Activated CD8-positive, alpha-beta memory T cell treated with anti-CD3 and anti-CD28 coated beads for 1 hour (primary cell): ENCODE data around the gene CSRNP2.
A peak's percentile ranks its signal among the peaks of the same experiment; 100 is the strongest.
"Not testable (repeated sequence)": the region's sequence is repeated elsewhere in the genome, so short reads cannot be mapped to it uniquely, and the experiment has no call there.

ENCODE experiments used
- DNase-seq, 2 donors: peaks; one replicate each; pipeline ENCODE4 v3.0.0-alpha.2; 2020; ENCODE audit warnings: low read depth in 1 of 2; ENCODE audit errors: extremely low read depth in 1 of 2

CSRNP2 gene

DNA sequence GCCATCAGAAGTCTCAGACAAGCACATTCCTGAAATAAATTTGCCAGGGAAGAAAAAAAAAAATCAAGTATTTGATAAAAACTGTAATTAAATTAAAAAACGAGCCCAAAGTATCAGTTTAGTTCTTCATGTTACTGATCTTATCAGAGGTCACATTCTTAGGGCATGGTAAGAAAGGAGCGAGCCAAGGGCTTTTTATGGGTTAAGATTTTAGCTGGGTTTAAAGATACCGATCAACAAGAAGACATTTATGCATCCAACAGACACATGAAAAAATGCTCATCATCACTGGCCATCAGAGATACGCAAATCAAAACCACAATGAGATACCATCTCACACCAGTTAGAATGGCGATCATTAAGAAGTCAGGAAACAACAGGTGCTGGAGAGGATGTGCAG is 5.0 kb downstream of the CSRNP2 start:
- DNase-seq: not testable (repeated sequence)

DNA sequence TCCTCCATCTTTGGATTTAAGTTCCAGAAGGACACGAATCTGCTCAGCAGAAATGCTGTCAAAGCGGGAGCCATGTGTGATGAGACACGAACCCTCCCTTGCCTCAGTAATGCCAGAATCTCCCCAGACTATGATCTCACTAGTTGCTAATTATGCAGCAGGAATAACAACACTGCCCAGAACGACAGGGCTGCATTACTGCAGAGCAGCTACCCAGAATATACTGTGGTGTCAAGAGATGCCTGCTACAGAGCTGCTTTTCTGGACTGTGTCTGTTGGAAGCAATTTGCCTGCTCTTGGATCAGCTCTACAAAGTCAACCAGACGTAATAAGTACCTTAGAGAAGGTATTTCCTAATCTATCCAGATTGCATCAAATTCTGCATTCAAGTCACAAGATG is 5.5 kb downstream of the CSRNP2 start:
- DNase-seq: no peak

DNA sequence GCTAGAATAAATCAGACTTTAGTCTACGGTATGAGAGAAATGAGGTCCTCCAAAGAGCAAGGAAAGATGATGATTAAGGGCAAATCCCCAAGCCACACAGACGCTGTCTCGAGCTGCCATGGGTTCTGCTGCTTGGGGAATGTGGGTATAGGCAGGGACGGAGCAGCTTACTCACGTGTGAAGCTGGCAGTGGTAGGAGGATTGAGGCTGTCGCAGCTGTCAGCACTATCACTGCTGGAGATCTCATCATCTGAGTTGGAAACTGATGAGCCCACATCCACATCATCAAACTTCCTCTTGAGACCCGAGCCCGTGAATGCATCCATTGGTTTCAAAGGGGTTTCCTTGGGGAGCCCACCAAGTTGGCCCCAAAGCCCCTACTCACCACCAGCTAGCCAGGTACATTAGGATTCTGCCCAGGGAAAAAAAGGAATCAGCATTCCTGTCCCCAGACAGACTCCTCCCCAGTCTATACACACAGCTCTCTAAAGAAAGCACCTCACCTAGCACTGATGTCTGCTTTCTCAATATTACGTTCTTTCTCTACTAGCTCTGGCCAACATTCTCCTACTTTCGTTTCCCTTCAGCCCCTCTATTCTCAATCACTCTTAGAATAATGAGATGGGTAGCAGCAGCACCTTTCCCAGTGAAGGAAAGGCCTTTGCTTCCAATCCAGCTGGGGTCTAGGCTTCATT is 7.0 kb downstream of the CSRNP2 start:
- DNase-seq: no peak

DNA sequence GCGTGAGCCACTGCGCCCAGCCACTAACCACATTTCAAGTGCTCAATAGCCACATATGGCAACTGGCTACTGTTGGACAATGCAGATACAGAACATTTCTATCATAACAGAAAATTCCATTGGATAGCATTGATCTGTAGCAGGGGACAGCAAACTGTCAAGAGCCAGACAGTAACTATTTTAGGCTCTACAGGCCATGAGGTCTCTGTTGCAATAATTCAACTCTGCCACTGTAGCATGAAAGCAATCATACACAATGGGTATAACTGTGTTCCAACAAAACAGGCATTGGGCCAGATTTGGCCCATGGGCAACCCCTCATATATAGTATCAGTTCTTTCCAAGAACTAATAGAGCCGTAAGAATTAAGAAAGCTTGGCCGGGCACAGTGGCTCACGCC is 8.0 kb downstream of the CSRNP2 start:
- no peak for DNase-seq

DNA sequence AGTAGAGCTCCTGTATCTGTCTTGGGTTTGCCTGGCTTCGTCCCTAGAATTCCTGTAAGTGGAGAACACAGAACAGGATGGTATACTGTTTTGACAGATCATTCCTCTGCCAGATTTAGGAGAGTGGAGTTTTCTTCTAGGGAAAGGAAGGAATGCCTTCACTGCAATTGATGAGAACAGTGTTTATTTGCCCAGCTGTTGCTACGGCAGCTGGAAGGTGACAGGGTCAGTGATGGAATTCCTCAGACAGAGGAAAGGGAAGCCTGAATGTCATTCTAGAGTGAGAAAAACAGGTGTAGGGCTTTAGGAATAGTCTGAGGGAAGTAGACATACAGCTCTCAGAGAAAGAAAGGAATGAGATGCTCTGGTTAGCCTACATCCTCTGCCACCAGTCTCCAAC is 11.7 kb downstream of the CSRNP2 start:
- no peak for DNase-seq

DNA sequence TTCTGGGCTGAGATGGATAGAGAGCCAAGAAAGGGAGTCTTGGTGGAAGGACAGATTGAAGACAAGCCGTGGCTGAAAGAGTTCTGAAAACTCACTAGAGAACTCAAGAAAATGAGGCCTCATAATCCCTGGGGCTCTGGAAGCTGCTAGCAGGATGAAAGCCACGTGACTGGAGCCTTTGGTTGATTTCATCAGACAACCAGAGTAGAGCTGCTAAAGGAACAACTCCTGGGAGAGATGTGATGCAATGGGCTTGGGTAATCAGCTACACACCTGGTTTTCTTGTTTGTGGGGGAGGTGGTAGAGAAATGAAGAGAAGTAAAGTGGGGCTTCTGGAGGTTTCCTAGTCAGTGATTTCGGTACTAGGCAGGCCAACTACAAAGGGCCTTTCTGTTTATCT is 13.4 kb downstream of the CSRNP2 start:
- no peak for DNase-seq

DNA sequence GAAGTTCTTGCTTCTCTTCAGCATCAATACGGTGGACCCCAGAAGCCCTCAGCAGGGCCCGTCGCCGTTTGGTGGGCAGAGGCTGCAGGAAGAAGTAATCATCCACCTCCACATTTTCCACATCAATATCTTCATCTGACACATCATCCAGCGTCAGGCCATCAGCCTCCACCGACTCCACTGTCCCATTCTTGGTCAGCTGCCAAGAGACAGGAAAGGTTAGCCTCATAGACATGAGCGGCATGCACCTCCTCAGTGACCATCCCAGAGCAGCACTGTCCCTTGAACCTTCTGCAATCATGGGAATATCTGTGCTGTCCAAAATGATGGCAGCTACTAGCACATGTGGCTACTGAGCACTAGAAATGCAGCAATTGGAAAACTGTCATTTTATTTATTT is 15.6 kb downstream of the CSRNP2 start:
- no peak for DNase-seq

DNA sequence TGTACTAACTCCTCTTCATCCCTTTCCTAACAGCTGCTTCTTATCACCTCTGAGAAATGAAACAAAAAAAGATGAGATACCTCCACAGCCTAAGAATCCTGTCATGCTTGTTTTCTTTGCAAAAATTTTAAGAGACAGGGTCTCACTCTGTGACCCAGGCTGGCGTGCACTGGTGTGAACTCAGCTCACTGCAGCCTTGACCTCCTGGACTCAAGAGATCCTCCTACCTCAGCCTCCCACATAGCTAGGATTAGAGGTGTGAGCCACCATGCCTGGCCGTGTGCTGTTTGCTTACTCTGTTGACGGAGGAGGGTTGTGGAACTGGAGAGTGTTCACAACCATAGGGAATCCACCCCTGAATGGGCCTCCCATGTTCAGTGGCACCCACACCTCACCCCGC is 16.2 kb downstream of the CSRNP2 start:
- no peak for DNase-seq

DNA sequence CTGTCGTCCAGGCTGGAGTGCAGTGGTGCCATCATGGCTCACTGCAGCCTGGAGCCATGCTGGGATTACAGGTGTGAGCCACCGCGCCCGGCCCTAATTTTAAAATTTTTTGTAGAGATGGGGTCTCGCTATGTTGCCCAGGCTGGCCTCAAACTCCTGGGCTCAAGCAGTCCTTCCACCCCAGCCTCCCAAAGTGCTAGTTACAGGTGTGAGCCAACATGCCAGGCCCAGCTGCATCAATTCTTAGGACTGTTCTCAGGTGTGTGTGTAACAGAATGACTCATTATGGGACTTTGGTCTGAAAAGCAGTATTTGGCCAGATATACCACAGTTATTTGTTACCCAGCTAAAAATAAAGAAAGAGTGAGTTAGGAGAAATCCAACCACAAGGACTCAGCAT is 17.9 kb downstream of the CSRNP2 start:
- DNase-seq: no peak

DNA sequence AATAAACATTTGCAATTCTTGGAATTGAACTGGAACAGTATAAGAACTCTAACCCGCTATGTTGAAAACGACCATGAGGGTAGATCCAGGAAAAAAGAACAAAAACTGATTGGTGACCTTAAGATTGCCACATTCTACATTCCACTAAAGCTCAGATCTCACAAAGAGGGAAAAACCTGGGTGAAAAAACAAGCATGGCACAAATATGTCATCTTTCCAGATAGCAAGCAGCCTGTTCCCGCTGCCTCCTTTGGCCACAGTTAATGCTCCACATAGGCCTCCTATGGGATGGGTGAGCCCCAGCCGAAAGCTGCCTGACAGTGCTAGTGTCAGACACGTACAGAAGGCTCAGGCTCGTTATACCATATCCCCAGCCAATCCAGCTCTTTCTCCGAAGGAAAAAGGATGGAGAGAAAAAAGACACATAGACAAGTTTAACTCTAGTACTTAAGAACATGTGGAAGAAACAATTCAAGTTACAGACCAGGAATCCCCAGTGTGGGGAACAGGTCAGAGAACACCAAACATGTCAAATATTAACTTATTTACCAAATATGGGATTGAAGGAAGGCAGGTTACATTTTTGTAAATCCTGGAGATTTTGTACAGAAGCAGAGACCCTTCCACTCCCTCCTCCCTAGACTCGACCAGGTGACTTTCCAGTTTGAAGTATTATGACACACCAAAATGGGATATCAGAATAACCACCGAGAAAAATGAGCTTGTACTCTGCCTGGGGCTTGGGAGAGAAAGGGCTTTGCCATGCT is 20.6 kb downstream of the CSRNP2 start:
- no peak for DNase-seq

DNA sequence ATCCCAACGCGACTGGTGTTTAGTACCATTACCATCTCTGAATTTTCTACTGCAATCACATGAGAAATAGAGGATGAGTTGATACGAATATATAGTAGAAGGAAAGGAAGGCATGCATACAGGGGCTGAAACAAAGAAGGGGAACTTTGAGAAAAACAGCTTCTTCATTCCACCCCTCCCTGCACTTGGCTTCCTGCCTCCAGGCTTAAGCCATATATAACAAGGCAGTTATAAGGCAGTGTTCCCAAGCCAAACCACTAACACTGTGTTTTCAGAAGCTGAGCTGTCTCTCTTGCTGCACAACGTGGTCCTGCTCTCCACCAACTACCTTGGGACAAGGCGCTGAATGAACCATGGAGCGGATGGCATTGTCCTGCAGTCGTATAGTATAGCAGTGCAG is 24.3 kb downstream of the CSRNP2 start:
- no peak for DNase-seq

DNA sequence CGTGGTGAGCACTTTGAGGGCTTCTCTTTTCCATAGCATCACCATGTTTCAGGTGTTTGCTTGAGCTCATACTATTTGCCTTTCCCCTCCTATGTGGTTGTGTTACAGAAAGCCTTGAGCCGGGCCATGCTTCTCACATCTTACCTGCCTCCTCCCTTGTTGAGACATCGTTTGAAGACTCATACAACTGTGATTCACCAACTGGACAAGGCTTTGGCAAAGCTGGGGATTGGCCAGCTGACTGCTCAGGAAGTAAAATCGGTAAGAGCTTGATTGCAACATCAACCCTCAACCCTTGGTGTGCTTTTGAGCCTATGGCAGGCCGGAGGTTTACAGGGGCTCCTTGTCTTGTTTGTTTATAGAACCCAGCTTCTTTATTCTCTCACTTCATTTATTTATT is 27.2 kb downstream of the CSRNP2 start:
- no peak for DNase-seq

DNA sequence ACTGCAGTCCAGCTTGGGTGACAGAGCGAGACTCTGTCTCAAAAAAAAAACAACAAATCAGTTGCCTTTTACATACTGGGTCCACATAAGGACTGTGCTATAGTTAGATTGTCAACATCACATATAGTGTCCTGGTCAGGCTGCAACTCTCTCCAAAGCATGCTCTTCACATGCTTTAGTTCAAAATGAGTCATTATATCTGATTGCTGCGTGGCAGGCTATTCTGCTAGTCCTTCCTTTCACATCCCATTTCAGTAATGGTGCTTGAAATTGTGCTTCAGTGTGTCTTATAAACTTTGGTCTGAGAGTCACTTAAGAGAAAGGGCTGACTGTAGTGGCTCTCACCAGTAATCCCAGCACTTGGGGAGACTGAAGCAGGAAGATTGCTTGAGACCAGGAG is 28.3 kb downstream of the CSRNP2 start:
- no peak for DNase-seq

DNA sequence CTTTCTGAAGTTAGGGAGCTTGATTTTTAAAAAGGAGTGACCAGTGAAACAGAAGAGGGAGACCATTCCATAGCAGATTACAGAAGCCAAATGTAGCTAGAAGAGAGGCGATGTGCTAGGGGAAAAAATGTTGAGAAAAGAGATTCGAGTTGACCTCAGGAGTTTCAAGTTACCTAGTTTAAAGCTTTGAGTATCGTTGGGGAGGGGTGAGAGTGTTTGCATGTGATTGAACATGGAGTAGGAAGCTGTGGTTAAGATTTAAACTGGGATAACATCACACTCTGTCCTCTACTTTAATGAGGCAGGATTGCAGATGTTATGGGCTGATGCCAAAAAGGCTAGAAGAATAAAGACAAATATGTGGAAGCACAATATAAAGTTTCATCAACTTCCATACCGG is 31.6 kb downstream of the CSRNP2 start:
- no peak for DNase-seq

DNA sequence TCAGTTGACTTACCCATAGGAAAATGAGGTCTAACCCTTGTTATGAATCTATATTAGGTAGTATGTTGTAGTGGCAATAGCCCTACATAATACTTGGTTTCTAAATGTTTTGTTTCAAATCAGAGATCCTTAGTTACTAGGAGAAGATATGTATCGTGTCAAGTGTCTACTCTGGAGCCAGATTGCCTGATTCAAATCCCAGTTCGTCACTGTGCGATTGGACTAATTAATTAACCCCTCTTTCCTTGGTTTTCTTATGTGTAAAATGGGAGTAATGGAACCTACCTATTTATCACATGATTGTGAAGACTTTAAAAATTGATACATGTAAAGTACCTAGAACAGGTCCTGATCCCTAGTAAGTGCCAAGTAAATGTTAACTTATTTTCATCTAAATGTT is 33.9 kb downstream of the CSRNP2 start:
- no peak for DNase-seq

DNA sequence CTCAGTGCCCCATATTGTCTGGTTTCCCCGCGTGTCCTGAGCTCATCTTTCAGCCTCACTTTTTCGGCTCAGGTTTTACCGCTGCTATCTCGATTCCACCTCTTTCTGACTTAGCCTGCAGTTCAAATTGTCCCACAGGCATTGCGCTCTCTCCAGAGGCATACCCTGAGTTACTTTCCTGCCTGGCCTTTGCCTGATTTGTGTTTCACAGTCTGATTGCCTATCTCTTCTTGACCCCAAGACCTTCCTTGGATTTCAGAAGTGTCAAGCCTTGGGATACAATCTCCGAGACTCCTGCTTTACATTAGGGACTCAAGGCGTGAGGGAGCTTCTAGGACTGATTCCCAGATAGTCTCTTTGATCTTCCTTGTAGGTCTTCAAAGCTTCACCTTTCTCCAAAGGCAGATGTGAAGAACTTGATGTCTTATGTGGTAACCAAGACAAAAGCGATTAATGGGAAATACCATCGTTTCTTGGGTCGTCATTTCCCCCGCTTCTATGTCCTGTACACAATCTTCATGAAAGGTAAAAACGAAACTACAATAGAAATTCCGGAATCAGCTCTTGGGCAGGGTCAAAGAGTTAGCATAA is 34.6 kb downstream of the CSRNP2 start:
- DNase-seq: no peak

DNA sequence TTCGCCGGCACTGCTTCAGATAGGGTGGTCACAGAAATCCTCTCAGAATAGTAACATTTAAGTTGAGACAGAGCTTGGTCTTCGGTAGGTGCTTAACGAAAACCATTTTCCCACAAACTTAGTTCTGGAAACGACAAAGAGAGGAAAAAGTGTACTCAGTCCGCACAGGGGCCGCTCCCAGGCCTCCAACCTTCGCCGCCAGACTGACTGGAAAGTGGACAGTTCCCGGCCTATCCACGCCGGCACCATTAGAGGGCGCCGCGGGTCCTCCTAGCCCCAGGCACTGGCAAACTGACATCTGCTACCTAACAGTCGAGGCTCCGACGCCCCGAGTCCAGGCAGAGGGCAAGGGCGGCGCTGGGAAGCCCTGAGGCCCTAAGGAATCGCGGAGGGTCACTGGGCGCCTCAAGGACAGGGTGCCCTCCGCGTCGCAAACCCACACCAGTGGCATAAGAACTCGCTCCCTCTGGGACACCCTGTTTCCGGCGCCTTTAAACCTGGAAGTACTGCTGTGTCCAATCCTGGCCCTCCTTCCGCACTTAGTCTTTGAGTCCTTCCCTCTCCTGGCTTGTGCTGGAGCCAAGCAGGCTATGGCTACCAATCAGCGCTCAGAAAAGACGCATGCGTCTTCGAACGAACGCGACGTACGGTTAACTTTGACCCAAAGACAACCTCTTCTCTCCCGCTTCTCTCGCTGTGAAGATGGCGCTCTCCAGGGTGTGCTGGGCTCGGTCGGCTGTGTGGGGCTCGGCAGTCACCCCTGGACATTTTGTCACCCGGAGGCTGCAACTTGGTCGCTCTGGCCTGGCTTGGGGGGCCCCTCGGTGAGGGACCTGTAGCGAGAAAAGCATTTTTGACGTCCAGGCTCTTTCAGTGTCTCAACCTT is 35.5 kb downstream of the CSRNP2 start, which contains the start of gene LETMD1:
Gene LETMD1, plus strand, starts transcription at position 673 of the 886 bp plus-strand sequence. Its CDS starts 30 bp downstream, at position 703.
- DNase-seq: peak; percentile 72 to 78

DNA sequence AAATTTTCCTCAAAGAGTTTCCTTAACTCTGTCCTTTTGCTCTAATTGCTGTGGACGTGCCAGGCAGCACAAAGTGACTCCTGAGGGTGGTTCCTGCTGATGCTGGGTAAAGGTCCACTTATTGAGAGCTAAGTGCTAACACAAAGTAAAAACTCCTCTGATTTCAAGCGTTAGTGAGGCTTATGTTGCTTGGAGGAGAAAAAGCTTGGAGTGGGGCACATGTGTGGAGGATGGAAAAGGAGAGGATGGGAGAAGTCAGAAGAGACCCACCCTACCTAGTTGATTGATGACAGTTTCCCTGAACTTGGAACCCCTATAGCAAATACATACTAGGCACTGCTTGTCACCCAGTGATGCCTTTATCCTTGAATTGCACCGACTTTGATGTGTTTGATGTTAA is 47.1 kb downstream of the CSRNP2 start:
- no peak for DNase-seq

DNA sequence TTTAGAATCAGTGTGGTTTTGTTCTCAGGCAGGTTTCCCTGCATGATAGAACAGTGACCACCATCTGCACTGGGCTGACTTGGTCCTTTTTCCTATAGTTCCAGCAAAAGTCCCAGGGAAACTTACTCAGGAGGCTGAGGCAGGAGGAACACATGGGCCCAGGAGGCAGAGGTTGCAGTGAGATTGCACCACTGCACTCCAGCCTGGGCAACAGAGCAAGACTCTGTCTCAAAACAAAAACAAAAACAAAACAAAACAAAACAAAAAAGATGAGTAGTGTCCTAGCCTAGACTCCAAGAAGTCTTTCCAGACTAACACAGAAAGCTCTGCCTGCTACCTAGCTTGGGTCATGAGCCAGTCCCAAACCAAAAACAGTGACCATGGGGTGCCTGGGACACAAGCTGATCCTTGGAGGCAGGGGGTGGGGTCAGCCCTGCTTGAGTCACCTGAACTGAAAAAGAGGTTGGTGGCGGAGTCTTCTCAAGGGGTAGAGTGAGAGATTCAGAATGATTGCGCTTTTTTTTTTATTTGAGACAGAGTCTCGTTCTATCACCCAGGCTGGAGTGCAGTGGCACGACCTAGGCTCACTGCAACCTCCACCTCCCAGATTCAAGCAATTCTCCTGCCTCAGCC is 49.8 kb downstream of the CSRNP2 start:
- DNase-seq: no peak

DNA sequence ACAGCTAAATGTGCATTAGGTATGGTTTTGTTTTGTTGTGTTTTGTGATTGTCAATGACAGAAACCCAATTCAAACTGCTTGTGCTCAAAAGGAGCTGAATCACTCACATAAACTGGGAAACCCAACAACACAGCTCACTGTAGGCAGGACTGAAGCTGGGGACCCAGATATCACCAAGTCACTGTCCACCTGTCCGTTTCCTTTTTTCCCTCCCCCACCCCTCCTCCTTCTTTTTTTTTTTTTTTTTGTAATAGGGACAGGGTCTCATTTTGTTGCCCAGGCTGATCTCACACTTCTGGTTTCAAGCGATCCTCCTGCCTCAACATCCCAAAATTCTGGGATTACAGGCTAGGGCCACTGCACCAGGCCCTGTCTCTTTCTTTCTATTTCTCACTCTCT is 50.3 kb downstream of the CSRNP2 start:
- DNase-seq: no peak

DNA sequence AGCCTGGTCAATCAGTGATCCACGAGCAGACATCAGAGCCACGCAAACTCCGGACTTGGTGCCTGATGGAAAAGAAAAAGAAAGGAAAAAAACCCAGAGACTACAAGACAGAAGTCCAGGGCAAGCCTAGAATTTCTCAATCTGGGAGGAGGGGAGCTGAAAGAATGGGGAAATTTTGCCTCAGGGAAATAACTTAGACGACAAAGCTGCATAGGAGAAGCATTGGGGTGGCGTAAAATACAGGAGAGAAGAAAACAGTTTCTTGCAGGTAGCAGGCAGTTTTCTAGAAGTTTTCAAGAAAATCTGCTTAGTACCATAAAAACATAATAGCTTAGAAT is 54.6 kb downstream of the CSRNP2 start:
- DNase-seq: no peak
